Parathyroid adenoma (tissue), 2 donors: ENCODE data around the gene DCST1.
A peak's percentile ranks its signal among the peaks of the same experiment; 100 is the strongest.

Experiments
- H2AFZ ChIP-seq: fragments of 300-600 bp; sonication (generic); one replicate; pipeline ENCODE4 v1.7.0; 2017; ENCODE audit warnings: antibody characterized with exemption, mild to moderate bottlenecking
- H3K27ac ChIP-seq: fragments of 300-600 bp; sonication (generic); one replicate; pipeline ENCODE4 v1.7.0; 2017
- H3K27me3 ChIP-seq: fragments of 300-600 bp; sonication (generic); one replicate; pipeline ENCODE4 v1.7.0; 2017; ENCODE audit warnings: low read length; ENCODE audit not compliant: control insufficient read depth, insufficient read depth
- H3K36me3 ChIP-seq: fragments of 300-600 bp; sonication (generic); one replicate; pipeline ENCODE4 v1.7.0; 2017; ENCODE audit warnings: low read length; ENCODE audit not compliant: control insufficient read depth, insufficient read depth
- H3K4me1 ChIP-seq: fragments of 300-600 bp; sonication (generic); one replicate; pipeline ENCODE4 v1.7.0; 2017; ENCODE audit warnings: control low read depth
- H3K4me2 ChIP-seq: fragments of 300-600 bp; sonication (generic); one replicate; pipeline ENCODE4 v1.7.0; 2017; ENCODE audit warnings: low read length
- H3K4me3 ChIP-seq: fragments of 300-600 bp; sonication (generic); one replicate; pipeline ENCODE4 v1.7.0; 2017; ENCODE audit warnings: low read depth, low read length
- H3K79me2 ChIP-seq: fragments of 300-600 bp; sonication (generic); one replicate; pipeline ENCODE4 v1.7.0; 2017; ENCODE audit warnings: control low read depth
- H3K9ac ChIP-seq: fragments of 300-600 bp; sonication (generic); one replicate; pipeline ENCODE4 v1.7.0; 2017; ENCODE audit warnings: mild to moderate bottlenecking
- H3K9me3 ChIP-seq: fragments of 300-600 bp; sonication (generic); one replicate; pipeline ENCODE4 v1.7.0; 2017; ENCODE audit warnings: low read length; ENCODE audit not compliant: control insufficient read depth
- TF ChIP-seq, protein P1 (sequence below): fragments of 300-600 bp; sonication (generic); IDR thresholded peaks from one replicate; pipeline ENCODE4 v1.7.0; 2017; ENCODE audit warnings: antibody characterized with exemption, mild to moderate bottlenecking
- donor health status: primary hyperparathyroidism.

DCST1 gene

DNA sequence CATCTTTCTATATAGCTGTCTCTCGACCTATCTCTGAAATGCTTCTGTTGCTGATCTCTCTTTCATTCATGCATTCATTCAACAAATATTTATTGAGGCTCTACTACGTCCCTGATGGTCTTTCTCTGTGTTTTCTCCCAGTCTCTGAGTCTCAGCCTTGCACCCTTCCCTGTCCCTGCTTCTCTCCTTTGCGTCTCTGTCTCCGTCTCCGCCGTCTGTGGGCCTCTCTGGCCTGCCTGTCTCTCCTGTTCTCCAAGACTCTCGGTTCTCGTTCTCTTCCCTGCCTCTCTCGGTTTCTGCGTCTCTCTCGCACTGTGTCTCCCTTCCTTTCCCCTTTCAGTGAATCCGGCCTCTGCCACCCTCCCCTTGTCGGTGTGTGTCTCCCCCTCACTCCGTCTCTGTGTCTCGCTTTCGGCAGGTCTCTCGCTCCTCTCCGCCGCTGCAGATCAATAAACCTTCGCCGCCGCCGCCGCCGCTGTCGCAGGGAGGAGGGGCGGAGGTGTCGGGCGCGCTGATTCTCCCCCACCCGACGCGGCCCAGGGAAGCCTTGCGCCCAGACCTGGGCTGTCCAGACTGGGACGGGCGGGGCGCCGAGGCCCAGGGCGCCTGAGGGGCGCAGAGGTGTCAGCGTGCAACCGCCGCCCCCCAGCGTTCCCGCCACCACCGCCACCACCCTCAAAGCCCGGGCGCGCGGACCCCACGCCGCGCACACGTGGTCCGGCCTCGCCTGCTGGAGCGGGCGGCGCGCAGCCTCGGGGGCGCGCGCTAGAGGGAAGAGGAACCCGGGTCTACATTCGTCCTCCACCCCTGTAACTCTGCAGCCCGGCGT is 48.1 kb downstream of the DCST1 start:
- Histone ChIP-seq H3K27ac (no peak overlapping the region), H3K4me2 (peak overlapping the region; percentile 84), H2AFZ (peak overlapping the region; percentile 28), H3K4me1 (peaks cover 2% of the 10 kb centered on the region), H3K79me2 (no peaks in the 10 kb centered on the region), H3K4me3 (peak overlapping the region; percentile 55), H3K9me3 (no peaks in the 10 kb centered on the region), H3K9ac (no peak overlapping the region), H3K27me3 (no peaks in the 10 kb centered on the region), H3K36me3 (no peaks in the 10 kb centered on the region)
- TF ChIP-seq, protein P1, sequence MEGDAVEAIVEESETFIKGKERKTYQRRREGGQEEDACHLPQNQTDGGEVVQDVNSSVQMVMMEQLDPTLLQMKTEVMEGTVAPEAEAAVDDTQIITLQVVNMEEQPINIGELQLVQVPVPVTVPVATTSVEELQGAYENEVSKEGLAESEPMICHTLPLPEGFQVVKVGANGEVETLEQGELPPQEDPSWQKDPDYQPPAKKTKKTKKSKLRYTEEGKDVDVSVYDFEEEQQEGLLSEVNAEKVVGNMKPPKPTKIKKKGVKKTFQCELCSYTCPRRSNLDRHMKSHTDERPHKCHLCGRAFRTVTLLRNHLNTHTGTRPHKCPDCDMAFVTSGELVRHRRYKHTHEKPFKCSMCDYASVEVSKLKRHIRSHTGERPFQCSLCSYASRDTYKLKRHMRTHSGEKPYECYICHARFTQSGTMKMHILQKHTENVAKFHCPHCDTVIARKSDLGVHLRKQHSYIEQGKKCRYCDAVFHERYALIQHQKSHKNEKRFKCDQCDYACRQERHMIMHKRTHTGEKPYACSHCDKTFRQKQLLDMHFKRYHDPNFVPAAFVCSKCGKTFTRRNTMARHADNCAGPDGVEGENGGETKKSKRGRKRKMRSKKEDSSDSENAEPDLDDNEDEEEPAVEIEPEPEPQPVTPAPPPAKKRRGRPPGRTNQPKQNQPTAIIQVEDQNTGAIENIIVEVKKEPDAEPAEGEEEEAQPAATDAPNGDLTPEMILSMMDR = no peak

DNA sequence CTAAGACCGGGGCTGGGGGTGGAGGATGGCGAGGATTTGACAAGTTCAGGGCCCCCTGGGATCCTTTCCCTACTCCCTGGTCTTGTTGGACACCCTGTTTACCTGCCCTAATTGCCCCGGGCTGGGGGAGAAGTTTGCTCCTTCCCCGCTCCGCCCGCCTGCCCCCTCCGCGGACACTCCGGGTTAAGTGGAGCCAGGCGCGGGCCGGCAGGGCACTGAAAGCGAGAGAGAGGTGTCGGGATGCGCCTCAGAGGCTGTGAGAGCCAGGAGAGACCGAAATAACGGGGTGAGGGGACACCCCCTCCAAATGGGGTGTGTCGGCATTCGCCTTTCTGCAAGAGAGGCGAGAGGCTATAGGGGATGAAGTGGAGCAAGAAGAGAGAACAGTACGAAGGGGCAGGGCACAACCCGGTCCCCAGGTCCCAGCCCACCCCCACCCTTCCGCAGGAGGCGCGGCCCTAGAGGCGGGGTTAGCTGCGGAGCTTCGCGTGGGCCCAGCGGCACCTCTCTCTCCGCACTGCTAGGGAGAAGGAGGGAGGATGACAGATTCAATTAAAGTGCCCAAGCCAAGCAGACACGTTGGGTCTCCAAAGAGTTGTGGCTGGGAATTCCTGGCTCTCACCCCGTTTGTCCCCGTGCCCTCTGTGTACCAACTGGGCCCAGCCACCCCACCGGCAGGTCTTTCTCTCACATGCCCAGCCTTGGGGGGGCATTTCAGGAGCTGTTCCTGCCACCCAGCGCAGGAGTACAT is 48.9 kb downstream of the DCST1 start:
- Histone ChIP-seq H3K4me1 (peaks cover 2% of the 10 kb centered on the region), H3K4me2 (peak overlapping the region; percentile 84), H3K36me3 (no peaks in the 10 kb centered on the region), H3K4me3 (peak overlapping the region; percentile 8), H2AFZ (no peak overlapping the region), H3K9ac (no peak overlapping the region), H3K27me3 (no peaks in the 10 kb centered on the region), H3K79me2 (no peaks in the 10 kb centered on the region), H3K27ac (no peak overlapping the region), H3K9me3 (no peaks in the 10 kb centered on the region)
- TF ChIP-seq, protein P1 = no peak

DNA sequence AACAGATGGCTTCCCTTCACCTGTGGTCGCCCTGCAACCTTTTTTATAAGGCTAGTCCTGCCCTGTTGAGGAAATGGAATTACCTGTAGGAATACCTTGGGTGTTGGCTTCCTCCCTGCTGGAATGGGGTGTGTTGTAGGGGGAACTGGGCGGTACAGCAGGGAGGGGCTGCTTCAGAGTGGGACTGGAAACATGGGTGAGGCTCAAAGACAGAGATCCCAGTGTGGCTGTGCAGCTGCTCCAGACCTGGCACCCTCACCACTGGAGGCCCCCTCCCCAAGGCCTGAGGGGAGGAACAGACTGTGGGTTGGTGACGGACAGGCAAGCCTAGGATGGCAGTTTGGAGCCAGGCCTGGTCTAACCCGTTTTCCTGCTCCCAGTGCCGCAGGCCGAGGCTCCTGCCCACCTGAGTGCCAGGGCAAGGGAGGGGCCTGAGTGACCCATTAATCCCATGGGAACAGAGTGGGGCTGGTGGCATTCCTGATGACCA is 49.5 kb downstream of the DCST1 start:
- no peaks in the 10 kb centered on the region for H3K27me3 ChIP-seq
- H3K79me2 ChIP-seq = no peaks in the 10 kb centered on the region
- no peak overlapping the region for H3K27ac ChIP-seq
- H3K4me3 ChIP-seq = no peak overlapping the region
- TF ChIP-seq, protein P1 = no peak
- peak overlapping the region; percentile 84 for H3K4me2 ChIP-seq
- no peaks in the 10 kb centered on the region for H3K9me3 ChIP-seq
- H3K4me1 ChIP-seq = no peaks in the 10 kb centered on the region
- H3K36me3 ChIP-seq = no peaks in the 10 kb centered on the region
- no peak overlapping the region for H3K9ac ChIP-seq
- H2AFZ ChIP-seq = no peak overlapping the region

DNA sequence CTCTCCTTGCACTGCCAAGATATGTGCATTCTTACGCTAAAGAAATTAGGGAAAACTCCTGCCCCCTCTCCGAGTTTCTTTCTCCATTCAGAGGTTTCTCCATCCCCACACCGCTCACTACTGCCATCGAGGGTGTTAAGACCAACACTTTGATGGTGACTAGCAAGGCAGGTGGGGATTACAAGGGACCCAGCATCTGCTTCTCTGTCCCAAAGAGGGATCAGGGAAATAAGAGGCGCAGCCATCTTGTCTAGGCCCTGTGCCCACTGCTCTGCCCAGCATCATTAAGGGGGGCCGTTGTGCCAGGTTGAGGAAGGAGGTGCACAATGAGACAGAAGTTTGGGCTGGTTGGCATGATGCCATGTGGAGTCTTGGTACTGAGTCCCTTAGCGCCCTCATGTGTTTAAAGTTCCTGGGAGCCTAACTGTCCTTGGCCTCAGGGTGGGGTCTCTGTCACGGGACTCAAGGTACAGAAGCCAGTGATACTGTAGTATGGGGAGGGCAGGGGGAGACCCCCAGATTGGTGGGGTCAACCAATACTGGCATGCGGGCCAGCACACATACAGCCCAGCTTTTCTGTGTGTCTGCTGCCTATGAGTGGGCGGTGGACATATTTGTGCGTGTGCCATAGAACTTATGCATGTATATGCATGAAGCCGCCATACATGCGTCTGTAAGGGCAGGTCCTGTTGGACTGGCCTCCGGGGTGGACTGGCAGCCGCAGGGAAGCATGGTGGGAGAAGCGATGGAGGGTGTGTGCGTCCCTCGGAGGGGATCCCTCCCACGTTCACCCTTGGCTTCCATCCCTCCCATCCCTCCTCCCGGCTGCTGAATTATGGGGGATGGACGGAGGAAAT is 50.5 kb downstream of the DCST1 start:
- peak overlapping the region; percentile 86 for H3K4me2 ChIP-seq
- H3K79me2 ChIP-seq = no peaks in the 10 kb centered on the region
- H3K4me1 ChIP-seq = no peaks in the 10 kb centered on the region
- peak overlapping the region; percentile 94 for H2AFZ ChIP-seq
- H3K27me3 ChIP-seq = no peaks in the 10 kb centered on the region
- peak overlapping the region; percentile 76 for H3K4me3 ChIP-seq
- H3K9ac ChIP-seq = no peak overlapping the region
- no peaks in the 10 kb centered on the region for H3K36me3 ChIP-seq
- TF ChIP-seq, protein P1 = no peak
- no peaks in the 10 kb centered on the region for H3K9me3 ChIP-seq
- H3K27ac ChIP-seq = no peak overlapping the region
